T-cell (primary cell): ENCODE data around the gene CHST3. TPM values are rescaled to one million over a fixed set of nuclear protein-coding genes. Genes with fewer than 3 reads are reported as not detected.

Experiments
- ATAC-seq, 4 experiments: fragments of 200-7000 bp in 3 of 4; fragments of 150-1000 bp in 1 of 4; cut with Tn5 transposase; replicated peaks in 1 of 4; 1 replicate in 3 of 4; 2 replicates in 1 of 4; pipeline ENCODE4 v1.10.0; 2021; ENCODE audit warnings: moderate library complexity in 3 of 4, mild to moderate bottlenecking in 2 of 4, moderate number of reproducible peaks in 1 of 4
- CTCF ChIA-PET, 2 donors: fragments of 300-600 bp; sonication (Branson Sonifier 250); formaldehyde crosslinking; loops; one replicate each; lab custom pipeline; 2022; ENCODE audit warnings: antibody characterized with exemption in 2 of 2; lab: Charles Lee
- POLR2A ChIA-PET, 2 donors: fragments of 300-600 bp; sonication (Branson Sonifier 250); formaldehyde crosslinking; loops; one replicate each; lab custom pipeline; 2022; ENCODE audit warnings: antibody characterized with exemption in 2 of 2; lab: Charles Lee
- DNase-seq, 35 experiments: peaks; one replicate each; pipeline versions ENCODE4 v3.0.0 to v3.0.0-alpha.2; 2013 to 2023
- H3K27ac ChIP-seq: one replicate; pipeline ENCODE4 v1.5.1; 2013; ENCODE audit warnings: low read length
- H3K27me3 ChIP-seq, 2 experiments: replicated peaks in 1 of 2; 1 replicate in 1 of 2; 2 replicates in 1 of 2; pipeline versions ENCODE4 v1.6.1 to v1.7.0; 2013; ENCODE audit warnings: low read length in 1 of 2, mixed read lengths in 1 of 2; ENCODE audit not compliant: control insufficient read depth in 2 of 2, insufficient read depth in 2 of 2; ENCODE audit errors: extremely low read depth in 1 of 2
- H3K36me3 ChIP-seq, 2 donors: 1 replicate in 1 of 2; 2 replicates in 1 of 2; pipeline versions ENCODE4 v1.6.1 to v1.7.0; 2013; ENCODE audit warnings: low read length in 1 of 2; ENCODE audit not compliant: control insufficient read depth in 2 of 2, insufficient read depth in 1 of 2; ENCODE audit errors: extremely low read depth in 1 of 2
- H3K4me1 ChIP-seq, 2 experiments: 1 replicate in 1 of 2; 2 replicates in 1 of 2; pipeline versions ENCODE4 v1.6.1 to v1.7.0; 2013; ENCODE audit warnings: low read length in 2 of 2, mixed read lengths in 1 of 2; ENCODE audit not compliant: insufficient read depth in 2 of 2, control insufficient read depth in 1 of 2; ENCODE audit errors: extremely low read depth in 1 of 2
- H3K4me3 ChIP-seq, 2 donors: 1 replicate in 1 of 2; 2 replicates in 1 of 2; pipeline versions ENCODE4 v1.5.1 to v1.7.0; 2013; ENCODE audit warnings: mild to moderate bottlenecking in 2 of 2, low read length in 1 of 2, moderate library complexity in 1 of 2; ENCODE audit not compliant: control insufficient read depth in 1 of 2; ENCODE audit errors: extremely low read depth in 1 of 2
- H3K9me3 ChIP-seq: 2 replicates; pipeline ENCODE4 v1.7.0; 2013
- H3K27ac Mint-ChIP-seq, 2 donors: one replicate each; pipeline ENCODE4 v1.8.0; 2020 to 2021; ENCODE audit warnings: mild to moderate bottlenecking in 2 of 2, mixed read lengths in 2 of 2
- H3K27me3 Mint-ChIP-seq, 2 donors: one replicate each; pipeline ENCODE4 v1.8.0; 2021 to 2022; ENCODE audit warnings: mixed read lengths in 2 of 2
- H3K36me3 Mint-ChIP-seq: one replicate; pipeline ENCODE4 v1.8.0; 2021; ENCODE audit warnings: mixed read lengths
- H3K4me1 Mint-ChIP-seq, 3 donors: one replicate each; pipeline ENCODE4 v1.8.0; 2020 to 2022; ENCODE audit warnings: mixed read lengths in 3 of 3, mild to moderate bottlenecking in 1 of 3
- H3K4me3 Mint-ChIP-seq, 3 donors: one replicate each; pipeline ENCODE4 v1.8.0; 2020 to 2022; ENCODE audit warnings: mild to moderate bottlenecking in 3 of 3, mixed read lengths in 3 of 3, moderate library complexity in 3 of 3
- H3K9me3 Mint-ChIP-seq, 3 donors: one replicate each; pipeline ENCODE4 v1.8.0; 2020 to 2022; ENCODE audit warnings: mixed read lengths in 3 of 3
- WGBS: methylation state at CpG from one replicate; pipeline ENCODE4 v1.1.5; 2013; ENCODE audit warnings: missing lambda C conversion rate; ENCODE audit not compliant: insufficient coverage; 5-methylcytosine and 5-hydroxymethylcytosine counted together
- total RNA-seq, 35 experiments: library from RNA in 6 of 35; stranded (reverse) in 6 of 35; fragments of 120-200 nt in 1 of 35; gene quantifications; one replicate each; pipeline versions ENCODE4 v1.2.1 to v1.2.4 and lab custom pipeline; 2013 to 2026

CHST3 gene
- total RNA-seq, 5 donors from 2014 or later (not counting 1 experiment from before 2014, with no cell fraction given): 0.09 to 0.10 (median 0.09) TPM; not detected in 2

- Mint-ChIP-seq H3K27ac (no peak overlapping the region), H3K9me3 (peaks cover 0 to 4% (median 2%) of the 10 kb centered on the region in 3 donors), H3K4me1 (no peaks in the 10 kb centered on the region), H3K4me3 (no peak overlapping the region), H3K27me3 (no peaks in the 10 kb centered on the region), H3K36me3 (no peaks in the 10 kb centered on the region)
- no peak overlapping the region for H3K27ac ChIP-seq
- no peaks in the 10 kb centered on the region for H3K4me1 ChIP-seq
- ATAC-seq (no peak), DNase-seq (no peak)
- H3K9me3 ChIP-seq: peaks cover 4% of the 10 kb centered on the region
- WGBS: 82% methylated on average over 2 of the region's 4 CpGs
- H3K27me3 ChIP-seq: peaks cover 0 to 6% of the 10 kb centered on the region in 2 experiments
- H3K36me3 ChIP-seq: no peaks in the 10 kb centered on the region
- POLR2A ChIA-PET: no interaction called here
- CTCF ChIA-PET: no interaction called here
- H3K4me3 ChIP-seq: no peak overlapping the region
These were observed 42.7 kb upstream of the CHST3 start for GRCh38 chr10:71921324-71922027.

- Histone ChIP-seq H3K4me3 (no peak overlapping the region), H3K4me1 (no peaks in the 10 kb centered on the region), H3K9me3 (no peaks in the 10 kb centered on the region), H3K27ac (no peak overlapping the region), H3K36me3 (no peaks in the 10 kb centered on the region), H3K27me3 (peaks cover 0 to 6% of the 10 kb centered on the region in 2 experiments)
- H3K9me3 Mint-ChIP-seq: no peaks in the 10 kb centered on the region
- no peak overlapping the region for H3K4me3 Mint-ChIP-seq
- no peaks in the 10 kb centered on the region for H3K4me1 Mint-ChIP-seq
- WGBS: 79% methylated on average over 6 of the region's 7 CpGs
- no peaks in the 10 kb centered on the region for H3K36me3 Mint-ChIP-seq
- ATAC-seq: no peak
- CTCF ChIA-PET: no interaction called here
- no peaks in the 10 kb centered on the region for H3K27me3 Mint-ChIP-seq
- POLR2A ChIA-PET: interaction anchor here in 1 of 2 donors (0.6 kb wide), 1 partner anchor 10 kb away, joined by 3 read pairs; no protein-coding TSS in a partner anchor
- no peak for DNase-seq
- no peak overlapping the region for H3K27ac Mint-ChIP-seq
These were observed 41.0 kb upstream of the CHST3 start for GRCh38 chr10:71923138-71923692.

- Mint-ChIP-seq H3K9me3 (no peaks in the 10 kb centered on the region), H3K36me3 (no peaks in the 10 kb centered on the region), H3K4me1 (no peaks in the 10 kb centered on the region), H3K27ac (no peak overlapping the region), H3K27me3 (no peaks in the 10 kb centered on the region), H3K4me3 (no peak overlapping the region)
- no peaks in the 10 kb centered on the region for H3K9me3 ChIP-seq
- CTCF ChIA-PET: no interaction called here
- ATAC-seq (no peak), DNase-seq (no peak)
- H3K4me3 ChIP-seq: no peak overlapping the region
- POLR2A ChIA-PET: no interaction called here
- H3K36me3 ChIP-seq: no peaks in the 10 kb centered on the region
- H3K4me1 ChIP-seq: no peaks in the 10 kb centered on the region
- WGBS: 100% methylated on average over 2 of the region's 3 CpGs
- peaks cover 0 to 6% of the 10 kb centered on the region in 2 experiments for H3K27me3 ChIP-seq
- no peak overlapping the region for H3K27ac ChIP-seq
These were observed 39.4 kb upstream of the CHST3 start for GRCh38 chr10:71924771-71925170.

GRCh38 chr10:71927159-71927558 is 37.0 kb upstream of the CHST3 start:
- Histone ChIP-seq H3K27ac (no peak overlapping the region), H3K4me3 (no peak overlapping the region), H3K4me1 (peaks cover 0 to 3% of the 10 kb centered on the region in 2 experiments), H3K36me3 (no peaks in the 10 kb centered on the region), H3K9me3 (no peaks in the 10 kb centered on the region), H3K27me3 (peaks cover 0 to 4% of the 10 kb centered on the region in 2 experiments)
- Mint-ChIP-seq H3K27me3 (no peaks in the 10 kb centered on the region), H3K27ac (no peak overlapping the region), H3K4me3 (no peak overlapping the region), H3K4me1 (peaks cover 5% of the 10 kb centered on the region in 3 donors), H3K36me3 (no peaks in the 10 kb centered on the region), H3K9me3 (no peaks in the 10 kb centered on the region)
- POLR2A ChIA-PET: no interaction called here
- WGBS: 17% methylated on average over 1 of the region's 4 CpGs
- CTCF ChIA-PET: no interaction called here
- DNase-seq (no peak), ATAC-seq (no peak)

GRCh38 chr10:71927776-71928592 is 36.2 kb upstream of the CHST3 start:
- Mint-ChIP-seq H3K27ac (no peak overlapping the region), H3K9me3 (no peaks in the 10 kb centered on the region)
- no peak overlapping the region for H3K27ac ChIP-seq

GRCh38 chr10:71931295-71931694 is 32.9 kb upstream of the CHST3 start:
- Histone ChIP-seq H3K4me3 (no peak overlapping the region), H3K9me3 (no peaks in the 10 kb centered on the region), H3K36me3 (no peaks in the 10 kb centered on the region), H3K4me1 (peaks cover 7 to 21% of the 10 kb centered on the region in 2 experiments), H3K27me3 (peaks cover 0 to 4% of the 10 kb centered on the region in 2 experiments), H3K27ac (no peak overlapping the region)
- WGBS: 100% methylated on average over 1 of the region's 1 CpG
- ChIA-PET CTCF (interaction anchor here in 1 of 2 donors (0.6 kb wide), 1 partner anchor 746 kb away, joined by 3 read pairs; no protein-coding TSS in a partner anchor), POLR2A (no interaction called here)
- Mint-ChIP-seq H3K36me3 (no peaks in the 10 kb centered on the region), H3K27ac (no peak overlapping the region), H3K9me3 (peaks cover 0 to 4% (median 0%) of the 10 kb centered on the region in 3 donors), H3K4me3 (no peak overlapping the region), H3K4me1 (peaks cover 30 to 39% (median 34%) of the 10 kb centered on the region in 3 donors), H3K27me3 (no peaks in the 10 kb centered on the region)
- DNase-seq: no peak
- no peak for ATAC-seq

More at GRCh38 chr10:71927776-71928592, 36.2 kb upstream of the CHST3 start:
- no peak for ATAC-seq
- 83% methylated on average over 3 of the region's 5 CpGs for WGBS
- Mint-ChIP-seq H3K27me3 (no peaks in the 10 kb centered on the region), H3K36me3 (no peaks in the 10 kb centered on the region), H3K4me3 (no peak overlapping the region), H3K4me1 (peaks cover 9 to 11% (median 10%) of the 10 kb centered on the region in 3 donors)
- ChIA-PET POLR2A (interaction anchor here in 1 of 2 donors (0.7 kb wide), 1 partner anchor 92 kb away, joined by 6 read pairs; no protein-coding TSS in a partner anchor), CTCF (no interaction called here)
- Histone ChIP-seq H3K27me3 (peaks cover 0 to 4% of the 10 kb centered on the region in 2 experiments), H3K4me1 (peaks cover 0 to 4% of the 10 kb centered on the region in 2 experiments), H3K9me3 (no peaks in the 10 kb centered on the region), H3K36me3 (no peaks in the 10 kb centered on the region), H3K4me3 (no peak overlapping the region)
- no peak for DNase-seq
